Measurements from ENCODE around the gene BMP6. TPM values are rescaled to one million over a fixed set of nuclear protein-coding genes. Genes with fewer than 3 reads are reported as not detected.

The BMP6 gene
- polyA plus RNA-seq, 1 donor (not counting 4 experiments of a cell fraction or from before 2014, with no cell fraction given), result 0.05 TPM

DNA sequence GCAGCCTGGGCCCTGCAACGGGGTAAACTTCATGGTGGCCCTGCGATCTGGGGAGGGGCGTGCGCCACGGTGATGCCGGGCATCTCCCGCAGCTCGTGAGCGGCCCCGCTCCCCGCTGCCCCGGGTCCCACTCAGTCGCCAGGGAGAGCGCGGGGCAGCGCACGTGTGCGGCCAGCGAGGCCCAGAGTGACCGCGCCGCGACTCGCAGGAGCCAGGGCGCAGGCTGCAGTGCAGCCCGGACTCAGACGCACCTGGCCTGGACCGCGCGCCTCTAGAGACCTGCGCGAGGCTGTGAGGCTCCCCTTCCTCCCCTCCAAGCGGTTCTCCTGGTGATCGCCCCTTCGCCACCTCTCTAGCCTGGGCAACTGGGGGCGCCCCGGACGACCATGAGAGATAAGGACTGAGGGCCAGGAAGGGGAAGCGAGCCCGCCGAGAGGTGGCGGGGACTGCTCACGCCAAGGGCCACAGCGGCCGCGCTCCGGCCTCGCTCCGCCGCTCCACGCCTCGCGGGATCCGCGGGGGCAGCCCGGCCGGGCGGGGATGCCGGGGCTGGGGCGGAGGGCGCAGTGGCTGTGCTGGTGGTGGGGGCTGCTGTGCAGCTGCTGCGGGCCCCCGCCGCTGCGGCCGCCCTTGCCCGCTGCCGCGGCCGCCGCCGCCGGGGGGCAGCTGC is 652 bp downstream of the BMP6 start:
- no peak overlapping the region for H3K27ac ChIP-seq (ENCODE audit: control insufficient read depth, insufficient read depth, low read length)
- no peak overlapping the region for H3K9ac ChIP-seq (ENCODE audit: control insufficient read depth, extremely low read depth, insufficient read depth, low read length)
- no peaks in the 10 kb centered on the region for H3K79me2 ChIP-seq (ENCODE audit: control insufficient read depth, insufficient read depth, low read length)
- no peaks in the 10 kb centered on the region for H3K36me3 ChIP-seq (ENCODE audit: control insufficient read depth in 2 of 2, extremely low read depth in 1 of 2, insufficient read depth in 2 of 2, low read length in 2 of 2)
- H2AFZ ChIP-seq (ENCODE audit: control insufficient read depth, low read length), result peak overlapping the region; percentile 74
- no peaks in the 10 kb centered on the region for H3K9me1 ChIP-seq (ENCODE audit: control insufficient read depth, extremely low read depth, insufficient read depth, low read length)
- peaks cover 66% of the 10 kb centered on the region for H3K27me3 ChIP-seq (ENCODE audit: control insufficient read depth, extremely low read depth, insufficient read depth, low read length)
- DNase-seq (ENCODE audit: low read depth, low spot score) (no peak), FAIRE-seq (no peak)
- H3K4me1 ChIP-seq (ENCODE audit: control insufficient read depth, extremely low read depth, insufficient read depth, low read length), result peaks cover 25% of the 10 kb centered on the region
- H3K4me3 ChIP-seq (ENCODE audit: control insufficient read depth in 2 of 3, extremely low read depth in 1 of 3, insufficient read depth in 2 of 3, low read depth in 1 of 3, low read length in 3 of 3), result peak overlapping the region; percentile 38 to 69 (median 65)
- no peak for TF ChIP-seq CTCF (optimal IDR thresholded peaks at IDR 0.05 in 1 of 3, IDR thresholded peaks at IDR 0.05 in 1 of 3, conservative IDR thresholded peaks at IDR 0.05 in 1 of 3; ENCODE audit: extremely low read depth in 1 of 3, insufficient read depth in 2 of 3, low read length in 3 of 3)
- TF ChIP-seq EZH2 (IDR thresholded peaks at IDR 0.05; ENCODE audit: low read length), result peak; percentile 91
- H3K9me3 ChIP-seq (ENCODE audit: control insufficient read depth, low read depth, low read length), result no peaks in the 10 kb centered on the region
- H3K4me2 ChIP-seq (ENCODE audit: control insufficient read depth, extremely low read depth, insufficient read depth, low read depth, low read length), result peak overlapping the region; percentile 77
- dilution Hi-C loops (cut with MboI; ENCODE audit: extremely low pct_ligation_motif_present, low sequenced_read_pairs), result no loop called here
- H4K20me1 ChIP-seq (ENCODE audit: control insufficient read depth, extremely low read depth, insufficient read depth, low read length), result no peaks in the 10 kb centered on the region

GRCh38 chr6:7727086-7727945 is 1.4 kb downstream of the BMP6 start:
- dilution Hi-C loops (cut with MboI; ENCODE audit: extremely low pct_ligation_motif_present, low sequenced_read_pairs), result no loop called here
- FAIRE-seq, result no peak
- peak overlapping the region; percentile 74 for H3K4me2 ChIP-seq (ENCODE audit: control insufficient read depth, extremely low read depth, insufficient read depth, low read depth, low read length)
- no peak for TF ChIP-seq CTCF (optimal IDR thresholded peaks at IDR 0.05 in 1 of 3, IDR thresholded peaks at IDR 0.05 in 1 of 3, conservative IDR thresholded peaks at IDR 0.05 in 1 of 3; ENCODE audit: extremely low read depth in 1 of 3, insufficient read depth in 2 of 3, low read length in 3 of 3)
- TF ChIP-seq EZH2 (IDR thresholded peaks at IDR 0.05; ENCODE audit: low read length), result peak; percentile 99
- H4K20me1 ChIP-seq (ENCODE audit: control insufficient read depth, extremely low read depth, insufficient read depth, low read length), result no peaks in the 10 kb centered on the region
- no peaks in the 10 kb centered on the region for H3K9me3 ChIP-seq (ENCODE audit: control insufficient read depth, low read depth, low read length)
- peak overlapping the region; percentile 4 to 51 (median 50) for H3K4me3 ChIP-seq (ENCODE audit: control insufficient read depth in 2 of 3, extremely low read depth in 1 of 3, insufficient read depth in 2 of 3, low read depth in 1 of 3, low read length in 3 of 3)
- H3K27me3 ChIP-seq (ENCODE audit: control insufficient read depth, extremely low read depth, insufficient read depth, low read length), result peaks cover 66% of the 10 kb centered on the region
- no peak overlapping the region for H3K9ac ChIP-seq (ENCODE audit: control insufficient read depth, extremely low read depth, insufficient read depth, low read length)
- no peak overlapping the region for H3K27ac ChIP-seq (ENCODE audit: control insufficient read depth, insufficient read depth, low read length)
- H3K36me3 ChIP-seq (ENCODE audit: control insufficient read depth in 2 of 2, extremely low read depth in 1 of 2, insufficient read depth in 2 of 2, low read length in 2 of 2), result no peaks in the 10 kb centered on the region
- H3K9me1 ChIP-seq (ENCODE audit: control insufficient read depth, extremely low read depth, insufficient read depth, low read length), result no peaks in the 10 kb centered on the region
- no peaks in the 10 kb centered on the region for H3K79me2 ChIP-seq (ENCODE audit: control insufficient read depth, insufficient read depth, low read length)
- peak overlapping the region; percentile 9 for H2AFZ ChIP-seq (ENCODE audit: control insufficient read depth, low read length)
- DNase-seq (ENCODE audit: low read depth, low spot score), result no peak
- H3K4me1 ChIP-seq (ENCODE audit: control insufficient read depth, extremely low read depth, insufficient read depth, low read length), result peaks cover 25% of the 10 kb centered on the region

All from keratinocyte (primary cell).